Islet of Langerhans (tissue), 1 donor: ENCODE data around the gene BHLHE23.

Experiments
- FAIRE-seq: peaks from one replicate; lab custom pipeline; 2011; peaks lifted over from hg19 to GRCh38; lab: Jason Lieb, UNC

BHLHE23 gene

GRCh38 chr20:63024573-63025392 is 18.0 kb upstream of the BHLHE23 start:
- FAIRE-seq, result no peak

DNA sequence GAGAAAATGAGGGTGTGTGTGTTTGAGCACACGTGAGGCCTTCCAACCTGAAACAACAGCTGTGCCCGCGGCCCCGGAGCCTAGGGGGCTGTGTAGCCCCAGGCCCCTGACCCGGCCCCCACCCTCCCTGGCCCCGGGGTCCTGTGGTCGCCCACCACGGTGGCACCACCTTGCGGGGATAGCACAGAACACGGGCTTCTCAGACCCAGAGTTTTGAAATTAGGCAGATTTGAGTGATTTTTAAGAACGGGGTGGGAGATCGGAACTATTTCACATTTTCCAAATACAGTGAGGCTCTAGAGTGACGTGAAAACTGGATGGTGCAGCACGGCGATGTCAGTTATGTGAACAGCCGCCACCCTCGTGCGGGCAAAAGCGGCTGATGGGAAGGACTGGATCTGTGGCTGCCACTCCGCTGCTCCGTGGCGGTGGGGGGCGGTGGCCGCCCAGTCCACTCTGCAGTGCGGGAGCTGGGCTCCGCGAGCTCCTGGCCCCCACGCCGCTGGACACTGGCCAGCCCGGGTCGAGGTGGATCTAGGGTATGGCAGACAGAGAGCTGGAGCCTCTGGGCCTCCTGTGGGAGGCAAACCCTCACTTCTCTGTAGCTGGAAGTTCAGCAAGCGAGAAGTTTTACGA is 17.3 kb upstream of the BHLHE23 start:
- no peak for FAIRE-seq

DNA sequence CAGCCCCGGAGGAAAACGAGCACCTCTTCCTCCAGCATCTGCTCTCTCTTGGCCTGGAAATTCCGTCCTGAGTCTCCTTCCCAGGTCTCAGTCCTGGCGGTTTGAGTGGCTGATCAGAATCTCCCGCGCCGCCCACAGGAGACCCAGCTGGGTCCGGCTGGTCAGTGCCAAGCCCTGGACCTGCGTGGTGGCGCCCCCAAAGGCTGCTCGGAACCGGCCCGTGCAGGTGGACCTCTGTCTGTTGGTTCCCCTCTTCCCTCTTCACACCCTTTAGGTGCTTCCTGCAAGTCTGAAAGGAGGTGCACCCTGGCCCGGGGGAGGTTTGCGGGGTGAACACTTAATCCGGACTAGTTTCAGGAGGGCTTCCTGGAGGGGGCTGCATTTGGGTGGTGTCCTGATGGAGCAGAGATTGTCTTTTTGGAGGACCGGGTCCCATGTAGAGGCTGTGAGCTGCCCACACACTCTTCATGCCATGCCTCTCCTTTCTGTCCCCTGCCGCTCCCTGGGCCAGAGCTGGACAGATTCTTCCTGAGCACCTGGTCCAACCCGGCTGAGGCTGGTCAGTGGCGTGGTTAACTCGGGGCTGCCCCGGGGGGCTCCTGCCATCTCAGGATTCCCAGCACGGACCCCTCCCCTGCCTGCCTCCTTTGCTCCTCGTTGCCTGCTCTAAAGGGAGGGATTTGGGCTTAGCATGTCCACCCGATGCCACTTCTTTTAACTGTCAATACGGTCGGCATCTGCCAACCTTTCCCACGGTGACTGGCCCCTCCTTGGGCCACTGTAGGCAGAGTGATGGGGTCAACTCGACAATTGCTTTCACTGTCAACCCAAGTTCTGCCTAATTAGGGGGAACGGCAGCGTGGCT is 16.5 kb upstream of the BHLHE23 start:
- FAIRE-seq, result no peak

- no peak for FAIRE-seq
These were observed 15.7 kb upstream of the BHLHE23 start for GRCh38 chr20:63022501-63022900.

- no peak for FAIRE-seq
These were observed 14.9 kb upstream of the BHLHE23 start for GRCh38 chr20:63021356-63022321.

GRCh38 chr20:63020681-63021080 is 13.9 kb upstream of the BHLHE23 start:
- no peak for FAIRE-seq

GRCh38 chr20:63017826-63018411 is 11.2 kb upstream of the BHLHE23 start:
- no peak for FAIRE-seq

DNA sequence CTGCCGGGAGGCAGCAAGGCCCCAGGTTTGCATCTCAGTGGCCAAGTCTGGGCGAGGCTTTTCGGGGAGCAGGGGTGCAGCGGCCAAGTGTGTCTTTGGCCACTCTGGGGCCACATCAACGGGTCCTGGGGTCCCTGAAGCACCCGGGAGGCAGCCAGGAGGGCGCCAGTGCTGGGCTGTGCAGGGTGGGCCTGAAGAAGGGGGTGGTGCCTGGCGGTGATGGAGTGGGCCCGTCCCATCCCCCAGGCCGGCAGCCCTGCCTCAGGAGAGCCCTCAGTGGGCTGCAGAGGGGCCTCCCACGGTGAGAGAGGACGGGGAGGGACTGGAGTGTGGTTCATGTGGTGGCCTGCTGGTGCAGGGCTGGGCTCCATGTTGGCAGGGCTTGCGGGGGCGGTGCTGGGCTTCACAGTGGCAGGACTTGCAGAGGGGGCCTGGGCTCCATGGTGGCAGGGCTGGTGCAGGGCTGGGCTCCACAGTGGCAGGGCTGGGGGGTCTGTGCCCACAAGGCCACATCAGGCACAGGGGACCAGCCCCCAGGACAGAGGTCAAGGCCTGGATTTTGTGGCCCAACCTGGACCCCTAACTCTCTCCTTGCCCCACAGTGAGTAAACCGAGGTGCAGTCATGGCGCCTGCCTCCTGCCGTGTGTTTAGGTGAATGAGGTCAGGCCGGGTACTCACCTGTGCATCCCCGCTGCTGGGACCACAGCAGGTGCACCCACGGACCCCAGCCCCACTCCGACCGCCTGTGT is 10.5 kb upstream of the BHLHE23 start:
- FAIRE-seq, result no peak

GRCh38 chr20:63016514-63017075 is 9.8 kb upstream of the BHLHE23 start:
- no peak for FAIRE-seq

DNA sequence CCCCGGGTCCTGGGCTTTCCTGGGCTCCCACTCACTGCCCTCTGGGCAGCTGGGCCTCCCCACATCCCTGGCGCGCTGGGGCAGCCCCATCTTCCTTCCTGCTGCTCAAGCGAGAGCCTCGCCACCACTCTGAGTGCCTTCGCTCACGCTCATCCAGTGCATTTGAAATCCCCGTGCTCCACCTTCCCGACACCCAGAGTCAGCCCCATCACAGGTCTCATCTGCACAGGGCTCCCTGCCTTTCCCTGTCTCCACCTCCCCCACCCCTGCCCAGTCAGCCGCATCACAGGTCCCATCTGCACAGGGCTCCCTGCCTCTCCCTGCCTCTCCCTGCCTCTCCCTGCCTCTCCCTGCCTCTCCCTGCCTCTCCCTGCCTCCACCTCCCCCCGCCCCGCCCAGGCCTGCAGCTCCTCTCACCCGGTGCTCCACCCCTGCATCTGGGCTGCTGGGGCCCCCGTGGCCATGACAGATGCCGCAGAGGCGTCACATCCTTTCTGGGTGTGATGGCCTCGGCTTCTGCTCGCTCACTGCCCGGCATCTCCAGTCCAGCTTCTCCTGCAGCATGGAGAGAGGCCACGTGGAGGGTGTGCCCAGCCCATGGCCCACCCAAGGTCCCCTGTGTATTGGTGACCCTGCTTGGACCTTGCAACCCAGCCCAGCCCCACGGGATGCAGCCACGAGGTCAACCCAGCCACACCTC is 9.0 kb upstream of the BHLHE23 start:
- no peak for FAIRE-seq

DNA sequence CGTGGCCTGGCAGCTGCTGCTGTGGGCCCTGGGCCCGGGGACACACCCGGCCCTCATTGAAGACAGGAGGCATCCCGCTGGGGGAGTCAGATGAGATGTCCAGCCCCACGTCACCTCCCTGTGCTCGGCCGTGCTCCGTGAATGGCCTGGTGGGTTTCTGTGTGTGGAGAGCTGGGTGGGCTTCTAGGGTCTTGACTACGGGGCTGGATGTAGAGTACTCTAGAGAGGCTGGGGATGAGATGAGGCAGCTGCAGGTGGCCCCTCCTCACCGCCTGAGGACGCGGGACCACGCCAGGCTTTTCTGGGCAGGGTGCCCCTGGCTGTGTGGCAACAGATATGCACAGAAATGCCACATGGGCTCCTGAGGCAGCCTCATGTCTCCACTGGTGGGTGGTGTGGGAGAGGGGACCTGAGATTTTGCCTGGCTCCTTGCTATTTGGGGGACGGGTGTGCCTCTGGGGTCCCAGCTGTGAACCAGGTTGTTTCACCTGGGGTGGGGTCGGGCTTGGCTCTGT is 8.4 kb upstream of the BHLHE23 start:
- FAIRE-seq, result no peak

GRCh38 chr20:63014710-63015109 is 7.9 kb upstream of the BHLHE23 start:
- no peak for FAIRE-seq

GRCh38 chr20:63014287-63014686 is 7.5 kb upstream of the BHLHE23 start:
- FAIRE-seq, result no peak

GRCh38 chr20:63013207-63013606 is 6.4 kb upstream of the BHLHE23 start:
- no peak for FAIRE-seq

- no peak for FAIRE-seq
These were observed 5.0 kb upstream of the BHLHE23 start for GRCh38 chr20:63011798-63012197.

DNA sequence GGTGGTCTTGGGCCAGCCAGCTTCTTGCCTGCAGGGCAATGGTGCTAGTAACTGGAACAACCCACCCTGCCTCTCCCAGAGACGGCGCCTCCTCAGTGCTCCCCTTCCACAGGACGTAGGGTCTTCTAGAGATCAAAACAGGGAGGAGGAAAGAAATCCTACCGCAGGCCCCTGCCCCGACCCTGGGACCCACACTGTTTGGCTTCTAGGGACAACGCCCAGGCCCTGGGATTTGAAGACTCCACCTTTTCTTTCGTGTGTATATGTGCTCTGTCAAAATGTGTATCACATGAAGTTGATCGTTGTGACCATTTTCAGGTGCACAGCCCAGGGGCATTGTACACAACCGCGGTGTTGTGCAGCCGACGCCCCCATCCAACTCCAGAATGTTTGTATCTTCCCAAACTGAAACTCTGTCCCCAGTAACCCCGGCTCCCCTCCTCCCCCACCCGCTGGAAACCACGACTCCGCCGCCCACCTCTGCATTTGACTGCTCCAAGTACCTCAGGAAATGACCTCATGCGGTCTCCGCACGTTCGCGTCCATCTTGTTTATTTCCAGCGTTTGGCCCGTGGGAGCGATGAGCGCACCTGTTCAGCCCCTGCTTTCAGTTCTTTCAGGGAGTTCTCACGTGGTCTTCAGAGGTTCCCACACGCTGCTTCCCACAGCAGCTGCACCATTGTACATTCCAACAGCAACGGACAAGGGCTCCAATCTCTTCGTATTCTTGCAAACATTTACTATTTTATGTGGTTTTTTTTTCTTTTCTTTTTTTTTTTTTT is 3.4 kb upstream of the BHLHE23 start:
- no peak for FAIRE-seq

- FAIRE-seq, result no peak
These were observed 2.5 kb upstream of the BHLHE23 start for GRCh38 chr20:63009045-63009961.
